Activated CD4-positive, alpha-beta T cell treated with anti-CD3 and anti-CD28 coated beads, Interleukin-2, amount 10 ng/mL, durations not matched to agents 7 days and 5 days (primary cell): ENCODE data around the gene POLR2F. TPM values are rescaled to one million over a fixed set of nuclear protein-coding genes. Genes with fewer than 3 reads are reported as not detected.

Experiments
- CTCF ChIA-PET: fragments of 350-600 bp; sonication (Branson Sonifier 250); formaldehyde crosslinking; loops from one replicate; lab custom pipeline; 2021; ENCODE audit warnings: antibody characterized with exemption; lab: Charles Lee
- POLR2A ChIA-PET: fragments of 350-600 bp; sonication (Branson Sonifier 250); formaldehyde crosslinking; loops from one replicate; lab custom pipeline; 2021; ENCODE audit warnings: antibody characterized with exemption; lab: Charles Lee
- DNase-seq: peaks from one replicate; pipeline ENCODE4 v3.0.0-alpha.2; 2020
- H3K27ac Mint-ChIP-seq: one replicate; pipeline ENCODE4 v1.8.0; 2021; ENCODE audit warnings: mild to moderate bottlenecking, moderate library complexity, mixed read lengths
- H3K27me3 Mint-ChIP-seq: one replicate; pipeline ENCODE4 v1.8.0; 2021; ENCODE audit warnings: mixed read lengths
- H3K36me3 Mint-ChIP-seq: one replicate; pipeline ENCODE4 v1.8.0; 2021; ENCODE audit warnings: low read depth, mixed read lengths
- H3K4me1 Mint-ChIP-seq: one replicate; pipeline ENCODE4 v1.8.0; 2021; ENCODE audit warnings: mixed read lengths
- H3K4me3 Mint-ChIP-seq: one replicate; pipeline ENCODE4 v1.8.0; 2021; ENCODE audit warnings: mild to moderate bottlenecking, moderate library complexity, mixed read lengths
- H3K9me3 Mint-ChIP-seq: one replicate; pipeline ENCODE4 v1.8.0; 2021; ENCODE audit warnings: mixed read lengths
- total RNA-seq, 2 experiments: library from RNA; stranded (reverse); gene quantifications; one replicate each; pipeline ENCODE4 v1.2.3, GENCODE V29; 2021

Gene POLR2F
- total RNA-seq, 2 experiments from 2014 or later: 58.5 to 66.3 TPM

DNA sequence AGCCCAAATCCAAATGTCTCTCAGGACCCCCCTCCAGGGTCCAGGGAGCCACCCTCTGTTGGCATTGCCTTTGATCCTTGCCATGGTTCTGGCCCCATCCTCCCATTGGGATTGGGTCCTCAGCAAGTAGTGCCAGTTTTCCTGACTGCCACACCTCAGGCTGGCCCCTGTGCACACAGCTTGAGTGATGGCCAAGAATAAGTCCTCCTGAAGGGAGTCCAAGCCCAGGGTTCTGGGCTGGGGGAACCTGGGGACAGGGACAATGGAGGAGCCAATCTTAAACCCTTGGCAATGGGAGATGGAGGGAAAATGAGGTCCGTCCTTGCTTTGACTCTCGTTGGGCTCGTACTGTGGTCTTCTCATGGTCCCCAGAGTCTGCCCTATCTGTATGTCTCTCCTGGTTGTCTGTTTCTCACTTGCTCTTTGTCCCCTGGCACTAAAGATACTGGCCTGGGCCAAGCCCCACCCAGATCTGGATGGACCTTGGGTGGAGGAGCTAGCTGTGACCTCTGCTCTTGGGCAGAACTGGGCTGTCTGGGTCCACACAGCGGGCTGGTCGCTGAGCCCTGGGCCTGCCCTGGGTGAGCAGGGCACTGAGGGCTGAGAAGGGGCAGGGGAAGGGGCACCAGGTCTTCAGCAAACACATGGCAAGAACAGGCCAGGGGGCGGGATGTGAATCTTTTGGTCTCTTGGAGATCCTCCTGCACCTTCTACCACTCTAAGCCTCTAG is 27.9 kb downstream of the POLR2F start:
- H3K36me3 Mint-ChIP-seq: no peaks in the 10 kb centered on the region
- no peaks in the 10 kb centered on the region for H3K9me3 Mint-ChIP-seq
- ChIA-PET POLR2A (no interaction called here), CTCF (no interaction called here)
- no peak overlapping the region for H3K4me3 Mint-ChIP-seq
- no peaks in the 10 kb centered on the region for H3K4me1 Mint-ChIP-seq
- H3K27me3 Mint-ChIP-seq: no peaks in the 10 kb centered on the region
- no peak overlapping the region for H3K27ac Mint-ChIP-seq
- no peak for DNase-seq

DNA sequence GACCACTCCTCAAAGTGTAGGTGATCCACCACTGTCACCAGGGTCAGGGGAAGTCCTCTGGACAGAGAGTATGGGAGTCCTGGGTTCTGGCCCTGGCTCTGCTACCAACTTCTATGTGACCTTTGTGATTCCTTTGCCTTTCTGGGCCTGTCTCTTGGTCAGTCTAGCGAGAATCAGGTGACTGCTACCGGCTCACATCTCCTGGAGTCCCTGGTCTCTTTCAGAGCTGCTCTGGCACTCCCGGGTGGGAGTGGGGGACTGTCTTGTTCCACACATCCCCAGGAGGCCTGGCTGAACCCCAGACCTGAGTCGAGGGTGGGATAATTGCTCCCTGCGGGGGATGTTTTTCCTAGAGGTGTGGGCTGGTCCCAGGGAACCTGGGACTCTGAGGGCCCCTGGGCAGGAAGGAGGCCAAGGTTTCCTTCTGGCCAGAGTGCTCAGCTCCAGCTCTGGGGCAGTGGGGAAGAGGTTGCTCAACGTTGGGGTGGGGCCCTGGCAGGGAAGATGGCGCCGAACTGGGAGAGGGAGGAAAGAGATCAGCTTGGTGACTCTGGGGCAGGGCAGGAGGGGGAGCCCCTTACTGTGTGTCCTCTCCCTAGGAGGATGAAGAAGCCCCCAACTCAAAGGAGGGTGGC is 28.8 kb downstream of the POLR2F start:
- ChIA-PET POLR2A (no interaction called here), CTCF (no interaction called here)
- no peaks in the 10 kb centered on the region for H3K36me3 Mint-ChIP-seq
- H3K4me1 Mint-ChIP-seq: no peaks in the 10 kb centered on the region
- H3K27me3 Mint-ChIP-seq: no peaks in the 10 kb centered on the region
- H3K27ac Mint-ChIP-seq: no peak overlapping the region
- DNase-seq: no peak
- no peaks in the 10 kb centered on the region for H3K9me3 Mint-ChIP-seq
- H3K4me3 Mint-ChIP-seq: no peak overlapping the region

DNA sequence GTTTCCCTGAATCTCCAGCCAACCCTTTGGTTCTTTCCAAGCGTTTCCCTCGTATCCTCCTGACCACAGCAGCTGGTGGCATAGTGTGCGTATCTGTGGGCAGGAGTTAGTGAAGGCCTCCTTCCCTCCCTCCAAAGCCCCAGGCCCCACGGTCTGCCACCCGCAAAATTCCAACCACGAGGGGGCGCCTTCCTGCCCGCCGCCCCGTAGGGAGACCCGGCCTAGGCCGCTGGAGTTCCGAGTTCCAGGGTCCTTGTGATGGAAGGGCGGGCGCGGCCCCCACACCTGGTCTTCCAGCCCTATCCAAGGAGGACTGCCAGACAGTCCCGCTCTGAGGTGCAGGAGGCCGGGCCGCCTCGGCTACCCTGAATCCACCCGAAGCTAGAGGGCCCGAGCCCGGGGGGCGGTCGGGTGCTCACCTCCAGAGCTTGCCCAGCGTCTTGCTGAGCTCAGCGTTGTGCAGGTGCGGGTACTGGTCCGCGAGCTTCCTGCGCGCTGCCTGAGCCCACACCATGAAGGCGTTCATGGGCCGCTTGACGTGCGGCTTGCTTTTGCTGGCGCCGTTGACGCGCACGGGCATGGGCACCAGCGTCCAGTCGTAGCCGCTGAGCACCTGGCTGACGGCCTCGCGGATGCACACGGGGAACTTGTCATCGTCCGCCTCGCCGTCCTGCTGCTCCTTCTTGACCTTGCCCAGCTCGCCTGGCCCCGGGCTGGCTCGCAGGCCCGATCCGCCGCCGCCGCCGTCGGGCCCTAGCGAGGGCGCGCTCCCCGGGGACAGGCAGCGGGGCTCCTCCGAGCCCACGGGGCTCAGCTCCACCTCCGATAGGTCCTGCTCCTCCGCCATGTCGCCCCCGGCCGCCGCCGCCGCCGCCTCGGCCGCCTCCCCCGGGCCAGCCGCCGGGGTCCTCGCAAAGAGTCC is 29.7 kb downstream of the POLR2F start:
- CTCF ChIA-PET: no interaction called here
- POLR2A ChIA-PET: no interaction called here

GRCh38 chr22:37983860-37984791 is 30.6 kb downstream of the POLR2F start, which contains the start of gene SOX10:
TSS of gene SOX10 (minus strand) at chr22:37984555. CDS start at chr22:37983784, 771 bp downstream.
- no peak within 1 kb of the TSS for H3K27ac Mint-ChIP-seq
- no peaks in the 10 kb centered on the region for H3K27me3 Mint-ChIP-seq
- no peaks in the 10 kb centered on the region for H3K9me3 Mint-ChIP-seq
- POLR2A ChIA-PET: no interaction called here
- CTCF ChIA-PET: interaction anchor here (0.5 kb wide), 1 partner anchor 1404 kb away, joined by 3 read pairs; no protein-coding TSS in a partner anchor
- H3K4me3 Mint-ChIP-seq: no peak within 1 kb of the TSS
- H3K4me1 Mint-ChIP-seq: no peaks in the 10 kb centered on the region
- H3K36me3 Mint-ChIP-seq: no peaks in the 10 kb centered on the region
- DNase-seq: no peak

More for the DNA sequence above, 29.7 kb downstream of the POLR2F start:
- H3K4me3 Mint-ChIP-seq: no peak overlapping the region
- no peaks in the 10 kb centered on the region for H3K27me3 Mint-ChIP-seq
- H3K36me3 Mint-ChIP-seq: no peaks in the 10 kb centered on the region
- no peak overlapping the region for H3K27ac Mint-ChIP-seq
- DNase-seq: no peak
- H3K4me1 Mint-ChIP-seq: no peaks in the 10 kb centered on the region
- no peaks in the 10 kb centered on the region for H3K9me3 Mint-ChIP-seq

DNA sequence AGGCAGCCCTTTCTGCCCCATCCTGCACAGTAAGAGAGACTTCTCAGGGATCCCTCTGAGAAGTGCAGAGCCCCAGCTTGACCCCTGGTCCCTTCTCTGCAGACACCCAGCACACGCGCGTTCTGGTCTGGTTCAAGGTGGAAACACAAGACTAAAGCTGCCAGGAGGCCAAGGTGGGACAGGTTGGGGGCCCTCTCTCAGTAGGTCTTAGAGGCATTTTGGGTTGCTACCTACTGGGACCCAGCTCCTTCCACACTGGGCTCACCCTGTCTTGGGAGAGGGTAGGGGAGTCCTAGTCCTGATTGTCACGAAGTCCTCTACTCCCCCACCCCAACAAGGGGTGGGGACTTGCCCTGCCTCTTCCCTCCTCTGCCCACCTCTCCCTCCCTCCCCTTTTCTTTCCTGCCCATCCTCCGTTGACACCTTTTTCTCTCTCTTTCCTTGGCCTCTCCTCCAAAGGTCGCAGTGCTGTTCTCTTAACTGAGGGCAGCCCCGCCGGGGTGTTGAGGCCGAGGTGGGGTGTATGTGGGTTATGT is 31.6 kb downstream of the POLR2F start:
- Mint-ChIP-seq H3K27ac (no peak overlapping the region), H3K9me3 (no peaks in the 10 kb centered on the region), H3K27me3 (no peaks in the 10 kb centered on the region), H3K36me3 (no peaks in the 10 kb centered on the region), H3K4me3 (no peak overlapping the region), H3K4me1 (no peaks in the 10 kb centered on the region)
- DNase-seq: no peak
- ChIA-PET POLR2A (no interaction called here), CTCF (interaction anchor here (0.5 kb wide), 1 partner anchor 1403 kb away, joined by 3 read pairs; no protein-coding TSS in a partner anchor)

- ChIA-PET CTCF (no interaction called here), POLR2A (no interaction called here)
- Mint-ChIP-seq H3K4me3 (no peak overlapping the region), H3K27me3 (no peaks in the 10 kb centered on the region), H3K9me3 (no peaks in the 10 kb centered on the region), H3K36me3 (no peaks in the 10 kb centered on the region), H3K4me1 (no peaks in the 10 kb centered on the region), H3K27ac (no peak overlapping the region)
- no peak for DNase-seq
Measured at GRCh38 chr22:37985751-37986281, 32.3 kb downstream of the POLR2F start.

GRCh38 chr22:37986371-37986770 is 32.9 kb downstream of the POLR2F start:
- Mint-ChIP-seq H3K27ac (no peak overlapping the region), H3K9me3 (no peaks in the 10 kb centered on the region), H3K36me3 (no peaks in the 10 kb centered on the region), H3K27me3 (no peaks in the 10 kb centered on the region), H3K4me3 (no peak overlapping the region), H3K4me1 (no peaks in the 10 kb centered on the region)
- no peak for DNase-seq
- ChIA-PET POLR2A (no interaction called here), CTCF (no interaction called here)

- H3K9me3 Mint-ChIP-seq: no peaks in the 10 kb centered on the region
- CTCF ChIA-PET: interaction anchor here (1.2 to 1.6 kb wide), 3 partner anchors 17 to 218 kb away, joined by 4 to 5 read pairs (median 4); no protein-coding TSS in a partner anchor
- POLR2A ChIA-PET: no interaction called here
- no peaks in the 10 kb centered on the region for H3K27me3 Mint-ChIP-seq
- DNase-seq: no peak
- no peaks in the 10 kb centered on the region for H3K4me1 Mint-ChIP-seq
- no peak overlapping the region for H3K4me3 Mint-ChIP-seq
- no peak overlapping the region for H3K27ac Mint-ChIP-seq
- H3K36me3 Mint-ChIP-seq: no peaks in the 10 kb centered on the region
Measured at GRCh38 chr22:37989146-37990045, 35.9 kb downstream of the POLR2F start.

GRCh38 chr22:37990301-37990700 is 36.8 kb downstream of the POLR2F start:
- H3K27ac Mint-ChIP-seq: no peak overlapping the region
- ChIA-PET POLR2A (no interaction called here), CTCF (interaction anchor here (0.7 to 1.6 kb wide), 3 partner anchors 16 to 171 kb away, joined by 3 to 4 read pairs (median 4); no protein-coding TSS in a partner anchor)

DNA sequence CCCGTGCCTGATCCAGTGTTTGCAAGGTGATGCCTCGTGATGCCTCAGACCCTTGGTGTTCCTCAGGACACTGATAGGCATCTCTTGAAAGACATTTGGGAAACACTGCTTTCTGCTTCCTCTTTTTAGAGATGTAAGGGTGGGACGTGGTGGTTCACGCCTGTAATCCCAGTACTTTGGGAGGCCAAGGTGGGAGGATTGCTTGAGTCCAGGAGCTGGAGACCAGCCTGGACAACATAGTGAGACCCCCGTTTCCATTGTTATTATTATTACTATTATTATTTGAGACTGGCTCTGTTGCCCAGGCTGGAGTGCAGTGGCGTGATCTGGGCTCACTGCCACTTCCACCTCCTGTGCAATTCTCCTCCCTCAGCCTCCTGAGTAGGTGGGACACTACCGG is 37.4 kb downstream of the POLR2F start:
- no peaks in the 10 kb centered on the region for H3K9me3 Mint-ChIP-seq
- H3K4me3 Mint-ChIP-seq: no peak overlapping the region
- ChIA-PET POLR2A (no interaction called here), CTCF (interaction anchor here (1.6 kb wide), 1 partner anchor 15 kb away, joined by 4 read pairs; no protein-coding TSS in a partner anchor)
- DNase-seq: no peak
- H3K4me1 Mint-ChIP-seq: no peaks in the 10 kb centered on the region
- no peak overlapping the region for H3K27ac Mint-ChIP-seq
- H3K27me3 Mint-ChIP-seq: no peaks in the 10 kb centered on the region
- no peaks in the 10 kb centered on the region for H3K36me3 Mint-ChIP-seq

More at GRCh38 chr22:37990301-37990700, 36.8 kb downstream of the POLR2F start:
- H3K4me1 Mint-ChIP-seq: no peaks in the 10 kb centered on the region
- H3K36me3 Mint-ChIP-seq: no peaks in the 10 kb centered on the region
- no peaks in the 10 kb centered on the region for H3K9me3 Mint-ChIP-seq
- H3K4me3 Mint-ChIP-seq: no peak overlapping the region
- no peaks in the 10 kb centered on the region for H3K27me3 Mint-ChIP-seq
- no peak for DNase-seq
